ENCODE data around the gene BPIFA2. TPM values are rescaled to one million over a fixed set of nuclear protein-coding genes. Genes with fewer than 3 reads are reported as not detected.
"Not testable (repeated sequence)": the region's sequence is repeated elsewhere in the genome, so short reads cannot be mapped to it uniquely, and the experiment has no call there.

BPIFA2 gene, protein sequence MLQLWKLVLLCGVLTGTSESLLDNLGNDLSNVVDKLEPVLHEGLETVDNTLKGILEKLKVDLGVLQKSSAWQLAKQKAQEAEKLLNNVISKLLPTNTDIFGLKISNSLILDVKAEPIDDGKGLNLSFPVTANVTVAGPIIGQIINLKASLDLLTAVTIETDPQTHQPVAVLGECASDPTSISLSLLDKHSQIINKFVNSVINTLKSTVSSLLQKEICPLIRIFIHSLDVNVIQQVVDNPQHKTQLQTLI
- total RNA-seq = not detected
- polyA plus RNA-seq = not detected
- long read RNA-seq, donor 1 = 0 reads
- long read RNA-seq, donor 2 = 0 reads

DNA sequence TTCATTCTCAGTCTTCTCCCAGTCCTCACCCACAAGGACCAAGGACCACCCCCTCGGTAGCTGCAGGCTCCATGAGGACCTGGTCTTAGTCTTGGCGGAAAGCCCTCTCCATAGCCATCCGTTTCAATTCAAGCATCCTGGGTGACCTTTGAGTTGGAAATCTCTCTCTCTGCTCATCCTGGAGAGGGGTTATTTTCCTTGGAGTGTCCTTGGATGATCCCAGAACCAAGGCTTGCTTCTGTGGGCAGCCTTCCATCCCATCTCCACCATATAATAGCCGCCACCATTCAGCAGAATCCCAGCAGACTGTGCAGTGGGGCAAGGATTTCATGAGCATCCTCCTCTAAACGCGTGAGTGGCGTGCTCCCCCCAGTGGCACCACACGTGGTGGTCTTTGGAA lies at the start of gene BPIFA2:
TSS of gene BPIFA2 (plus strand) at position 301 of the 400 bp plus-strand sequence. CDS start 987 bp downstream, outside the sequence.
- H3K36me3 ChIP-seq = no peaks in the 10 kb centered on the region
- H3K27me3 ChIP-seq (replicated peaks in 1 of 7) = peaks cover 0 to 19% (median 0%) of the 10 kb centered on the region in 7 donors
- no peak for TF ChIP-seq POLR2A (IDR thresholded peaks at IDR 0.05)
- peaks cover 2 to 31% (median 25%) of the 10 kb centered on the region in 8 donors for H3K9me3 ChIP-seq
- no peak within 1 kb of the TSS for H3K4me3 ChIP-seq
- H3K27ac ChIP-seq = no peak within 1 kb of the TSS
- DNase-seq = no peak
- 83 to 88% (median 86%) methylated on average over 8 of the region's 8 CpGs for WGBS, 5 donors
- intact Hi-C loops (cut with DNase I; ENCODE audit: low total_unique reads) = no loop called here
- no peaks in the 10 kb centered on the region for H3K4me1 ChIP-seq

DNA sequence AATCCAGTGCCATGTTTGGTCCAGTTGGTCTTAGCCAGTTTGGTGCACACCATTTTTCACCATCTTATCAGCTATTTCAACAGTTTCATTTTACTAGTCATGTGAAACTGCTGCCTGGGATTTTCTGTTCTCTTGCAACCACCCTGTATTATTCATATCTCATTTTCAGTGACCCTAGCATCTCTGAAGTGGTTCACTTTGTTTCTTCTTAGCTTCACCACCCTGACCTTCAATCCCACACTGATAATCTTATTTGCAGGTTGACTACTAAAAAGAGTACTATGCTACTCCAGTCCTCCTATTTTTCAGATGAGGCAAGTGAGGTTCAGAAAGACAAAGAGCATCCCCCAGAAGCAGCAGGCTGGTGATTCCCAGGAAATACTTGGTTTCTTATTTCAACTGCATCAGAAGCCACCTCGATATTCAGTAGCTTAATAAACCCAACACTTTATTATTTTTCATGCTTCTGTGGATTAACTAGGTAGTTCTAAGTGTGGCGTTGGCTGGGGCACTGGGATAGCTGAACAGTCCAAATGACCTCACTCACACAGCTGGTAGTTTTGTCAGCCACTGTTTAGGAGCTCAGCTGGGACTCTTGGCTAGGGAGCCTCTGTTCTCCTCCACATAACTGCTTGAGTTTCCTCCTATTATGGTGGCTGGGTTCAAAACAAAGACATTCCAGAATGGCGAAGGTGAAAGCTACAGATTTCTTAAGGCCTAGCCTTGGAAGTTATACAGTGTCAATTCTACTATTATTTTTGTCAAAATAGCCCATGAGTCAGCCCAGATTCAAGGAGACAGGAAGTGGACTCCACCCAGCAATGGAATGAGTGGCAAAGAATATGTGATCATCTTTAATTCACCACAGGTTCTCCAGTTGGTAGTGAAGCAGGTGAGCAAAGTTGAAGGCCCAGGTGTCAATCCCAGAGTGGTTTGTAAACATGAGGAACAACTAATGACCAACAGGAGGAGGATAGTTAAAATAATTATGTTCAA lies 47.9 kb upstream of the BPIFA2 start:
- Histone ChIP-seq H3K27ac (no peak overlapping the region), H3K36me3 (no peaks in the 10 kb centered on the region), H3K27me3 (replicated peaks in 1 of 7) (peaks cover 0 to 14% (median 0%) of the 10 kb centered on the region in 7 donors), H3K4me3 (no peak overlapping the region), H3K9me3 (peaks cover 0 to 15% (median 0%) of the 10 kb centered on the region in 8 donors), H3K4me1 (no peaks in the 10 kb centered on the region)
- DNase-seq = no peak
- TF ChIP-seq POLR2A (IDR thresholded peaks at IDR 0.05) (no peak), POLR2AphosphoS5 (IDR thresholded peaks at IDR 0.05) (no peak)
- TF ChIP-seq, protein P1, sequence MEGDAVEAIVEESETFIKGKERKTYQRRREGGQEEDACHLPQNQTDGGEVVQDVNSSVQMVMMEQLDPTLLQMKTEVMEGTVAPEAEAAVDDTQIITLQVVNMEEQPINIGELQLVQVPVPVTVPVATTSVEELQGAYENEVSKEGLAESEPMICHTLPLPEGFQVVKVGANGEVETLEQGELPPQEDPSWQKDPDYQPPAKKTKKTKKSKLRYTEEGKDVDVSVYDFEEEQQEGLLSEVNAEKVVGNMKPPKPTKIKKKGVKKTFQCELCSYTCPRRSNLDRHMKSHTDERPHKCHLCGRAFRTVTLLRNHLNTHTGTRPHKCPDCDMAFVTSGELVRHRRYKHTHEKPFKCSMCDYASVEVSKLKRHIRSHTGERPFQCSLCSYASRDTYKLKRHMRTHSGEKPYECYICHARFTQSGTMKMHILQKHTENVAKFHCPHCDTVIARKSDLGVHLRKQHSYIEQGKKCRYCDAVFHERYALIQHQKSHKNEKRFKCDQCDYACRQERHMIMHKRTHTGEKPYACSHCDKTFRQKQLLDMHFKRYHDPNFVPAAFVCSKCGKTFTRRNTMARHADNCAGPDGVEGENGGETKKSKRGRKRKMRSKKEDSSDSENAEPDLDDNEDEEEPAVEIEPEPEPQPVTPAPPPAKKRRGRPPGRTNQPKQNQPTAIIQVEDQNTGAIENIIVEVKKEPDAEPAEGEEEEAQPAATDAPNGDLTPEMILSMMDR (IDR thresholded peaks at IDR 0.05 in 8 of 11, conservative IDR thresholded peaks at IDR 0.05 in 3 of 11) = no peak
- intact Hi-C loops (cut with DNase I; ENCODE audit: low total_unique reads) = no loop called here
- 67 to 85% (median 79%) methylated on average over 3 of the region's 3 CpGs for WGBS, 5 donors

DNA sequence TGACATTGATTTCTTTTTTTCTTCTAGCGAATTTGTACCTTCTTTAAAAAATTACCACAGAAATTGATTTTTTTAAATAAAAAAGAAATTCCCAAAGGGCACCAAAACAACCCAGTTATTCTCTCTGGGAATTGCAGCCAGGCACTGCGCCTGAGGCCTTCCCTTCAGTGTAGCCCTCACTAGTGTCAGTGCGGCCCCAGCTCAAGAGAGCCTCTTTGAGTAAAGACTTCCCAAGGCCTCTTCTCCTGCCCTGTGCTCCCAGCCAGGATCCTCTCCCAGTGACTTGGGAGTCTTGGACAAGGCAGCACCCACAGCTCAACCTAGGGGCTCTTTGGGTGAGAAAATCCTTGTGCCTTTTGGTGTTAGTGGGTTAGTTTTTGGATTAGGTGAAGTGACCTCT lies 47.0 kb upstream of the BPIFA2 start:
- H3K27me3 ChIP-seq (replicated peaks in 1 of 7) = peaks cover 0 to 23% (median 0%) of the 10 kb centered on the region in 7 donors
- peaks cover 0 to 15% (median 0%) of the 10 kb centered on the region in 8 donors for H3K9me3 ChIP-seq
- DNase-seq = no peak
- H3K4me1 ChIP-seq = no peaks in the 10 kb centered on the region
- no peak overlapping the region for H3K27ac ChIP-seq
- TF ChIP-seq POLR2AphosphoS5 (IDR thresholded peaks at IDR 0.05) (no peak), POLR2A (IDR thresholded peaks at IDR 0.05) (no peak)
- TF ChIP-seq, protein P1 (IDR thresholded peaks at IDR 0.05 in 8 of 11, conservative IDR thresholded peaks at IDR 0.05 in 3 of 11) = no peak
- intact Hi-C loops (cut with DNase I; ENCODE audit: low total_unique reads) = no loop called here
- no peak overlapping the region for H3K4me3 ChIP-seq
- WGBS, 5 donors = 87 to 95% (median 94%) methylated on average over 3 of the region's 3 CpGs
- H3K36me3 ChIP-seq = no peaks in the 10 kb centered on the region

DNA sequence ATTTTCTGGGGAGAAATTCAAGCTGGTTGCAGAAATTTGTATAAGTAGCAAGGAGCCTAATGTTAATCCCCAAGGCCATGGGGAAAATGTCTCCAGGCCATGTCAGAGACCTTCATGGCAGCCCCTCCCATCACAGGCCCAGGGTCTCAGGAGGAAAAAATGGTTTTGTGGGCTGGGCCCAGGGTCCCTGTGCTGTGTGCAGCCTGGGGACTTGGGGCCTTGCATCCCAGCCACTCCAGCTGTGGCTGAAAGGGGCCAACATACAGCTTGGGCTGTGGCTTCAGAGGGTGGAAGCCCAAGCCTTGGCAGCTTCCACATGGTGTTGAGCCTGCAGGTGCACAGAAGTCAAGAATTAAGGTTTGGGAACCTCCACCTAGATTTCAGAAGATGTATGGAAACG lies 45.7 kb upstream of the BPIFA2 start:
- WGBS, 5 donors = 40 to 57% (median 52%) methylated on average over 1 of the region's 1 CpG
- H3K27ac ChIP-seq; H3K36me3 ChIP-seq; intact Hi-C loops (cut with DNase I; ENCODE audit: low total_unique reads); H3K4me1 ChIP-seq; DNase-seq; H3K4me3 ChIP-seq: not testable (repeated sequence)
- H3K9me3 ChIP-seq = peaks cover 0 to 15% (median 0%) of the 10 kb centered on the region in 8 donors
- H3K27me3 ChIP-seq (replicated peaks in 1 of 7) = peaks cover 0 to 28% (median 0%) of the 10 kb centered on the region in 7 donors

Measured in spleen (tissue), 13 donors.